IPS DF 4.7 (cell line): ENCODE data around the gene PDC.
"Not testable (repeated sequence)": the region's sequence is repeated elsewhere in the genome, so short reads cannot be mapped to it uniquely, and the experiment has no call there.

Experiments used
- DNase-seq: peaks from one replicate; pipeline ENCODE4 v3.0.0-alpha.2; 2013; ENCODE audit warnings: low spot score; ENCODE audit errors: extremely low read depth

Gene PDC

DNA sequence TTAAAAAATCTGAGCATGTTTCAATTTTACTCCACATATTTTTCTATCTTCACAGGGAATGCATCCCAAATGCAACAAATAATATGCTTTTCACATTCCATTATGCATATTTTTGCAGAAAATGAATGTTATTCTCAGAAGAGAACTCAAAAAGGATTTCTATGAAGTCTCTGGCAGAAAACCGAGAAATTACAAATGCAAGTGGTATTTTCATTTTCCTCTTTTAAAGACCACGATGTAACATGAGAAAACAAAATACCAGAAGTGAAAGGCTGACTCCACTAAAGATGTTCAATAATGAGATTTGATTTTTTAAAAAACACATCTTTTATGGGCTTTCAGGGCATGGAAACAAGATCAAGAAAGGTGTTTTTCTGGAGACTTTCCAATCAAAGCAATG lies 5.0 kb upstream of the PDC start:
- no peak for DNase-seq

DNA sequence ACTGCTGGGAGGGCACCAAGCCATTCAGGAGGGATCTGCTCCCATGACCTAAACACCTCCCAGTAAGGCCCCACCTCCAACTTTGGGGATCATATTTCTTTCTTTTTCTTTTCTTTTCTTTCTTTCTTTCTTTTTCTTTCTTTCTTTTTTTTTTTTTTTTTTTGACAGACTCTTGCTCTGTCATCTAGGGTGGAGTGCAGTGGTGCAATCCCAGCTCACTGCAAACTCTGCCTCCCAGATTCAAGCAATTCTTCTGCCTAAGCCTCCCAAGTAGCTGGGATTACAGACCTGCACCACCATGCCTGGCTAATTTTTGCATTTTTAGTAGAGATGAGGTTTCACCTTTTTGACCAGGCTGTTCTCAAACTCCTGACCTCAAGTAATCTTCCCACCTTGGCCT lies 4.6 kb upstream of the PDC start:
- not testable (repeated sequence) for DNase-seq

DNA sequence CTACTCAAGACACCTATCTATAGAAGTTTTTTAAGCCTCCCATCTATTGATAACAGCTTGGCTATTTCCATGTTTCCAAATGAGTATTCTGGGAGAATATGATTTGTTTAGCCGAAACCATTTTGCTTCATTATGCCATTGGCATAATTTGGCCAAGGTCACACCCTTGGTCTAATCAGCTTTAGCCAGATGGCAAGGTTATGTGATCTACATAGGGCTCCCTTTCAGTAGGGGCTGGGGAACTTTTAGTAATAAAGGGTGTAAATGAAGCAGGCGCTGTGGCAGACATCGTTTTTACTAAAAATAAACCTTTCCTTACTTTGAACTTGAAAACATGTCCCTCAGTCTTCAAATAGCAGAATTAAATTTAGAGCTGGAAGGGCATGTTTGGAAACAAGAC lies 3.0 kb upstream of the PDC start:
- DNase-seq: no peak

DNA sequence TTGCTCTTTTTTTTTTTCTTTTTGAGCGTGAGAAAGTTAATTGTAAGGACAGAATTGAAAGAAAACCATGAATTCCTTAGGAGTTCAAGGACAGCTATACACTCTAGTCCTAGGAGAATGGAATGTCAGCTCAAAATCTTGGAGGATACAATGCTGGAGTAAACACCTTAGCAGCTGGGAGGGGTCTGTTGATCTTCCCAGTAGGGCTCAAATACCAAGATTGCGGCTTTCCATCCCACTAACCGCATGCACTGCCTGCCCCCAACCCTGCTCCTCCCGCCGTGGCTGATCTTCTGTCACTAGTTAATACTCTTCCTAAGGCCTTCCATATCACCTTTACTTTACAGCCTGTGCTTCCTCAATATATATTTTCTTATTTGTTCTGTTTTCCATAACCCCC lies 2.6 kb upstream of the PDC start:
- DNase-seq: no peak

DNA sequence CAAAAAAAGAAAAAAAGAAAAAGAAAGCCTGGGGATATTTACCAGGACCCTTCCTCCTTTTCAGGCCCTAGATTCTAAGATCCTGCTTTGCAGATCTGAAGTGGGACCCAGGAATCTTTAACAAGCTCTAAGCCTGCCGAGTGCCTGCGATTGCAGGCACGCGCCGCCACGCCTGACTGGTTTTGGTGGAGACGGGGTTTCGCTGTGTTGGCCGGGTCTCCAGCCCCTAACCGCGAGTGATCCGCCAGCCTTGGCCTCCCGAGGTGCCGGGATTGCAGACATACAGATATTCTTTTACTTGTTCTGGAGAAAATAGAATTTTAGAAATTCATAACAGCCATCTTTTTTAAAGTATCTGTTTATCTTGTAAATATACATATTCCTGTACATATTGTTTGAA lies 1.8 kb downstream of the PDC start:
- DNase-seq: not testable (repeated sequence)

DNA sequence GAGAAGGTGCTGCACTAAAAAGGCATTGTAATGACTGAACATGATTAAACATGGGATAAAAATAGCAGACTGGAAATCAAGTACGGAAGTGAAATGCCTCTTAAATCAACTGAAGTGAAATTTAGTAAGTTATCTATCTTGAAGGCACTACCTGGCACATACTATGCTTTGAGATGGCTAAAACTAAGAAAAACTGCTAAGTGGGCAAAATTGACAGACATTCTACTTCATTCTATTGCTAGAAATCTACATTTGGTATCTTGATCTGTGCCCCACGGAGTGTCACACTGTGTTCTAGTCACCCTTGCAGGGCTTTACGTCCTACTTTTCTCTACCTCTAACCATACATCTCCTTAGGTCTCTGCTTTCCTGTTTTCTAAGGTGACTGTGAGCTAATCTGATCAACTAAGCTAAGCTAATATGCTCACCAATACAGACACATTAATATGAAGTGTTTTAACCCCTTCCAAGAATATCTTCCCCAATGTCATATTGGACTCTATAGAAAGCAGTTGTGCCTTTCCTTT lies 4.1 kb downstream of the PDC start:
- DNase-seq: no peak

DNA sequence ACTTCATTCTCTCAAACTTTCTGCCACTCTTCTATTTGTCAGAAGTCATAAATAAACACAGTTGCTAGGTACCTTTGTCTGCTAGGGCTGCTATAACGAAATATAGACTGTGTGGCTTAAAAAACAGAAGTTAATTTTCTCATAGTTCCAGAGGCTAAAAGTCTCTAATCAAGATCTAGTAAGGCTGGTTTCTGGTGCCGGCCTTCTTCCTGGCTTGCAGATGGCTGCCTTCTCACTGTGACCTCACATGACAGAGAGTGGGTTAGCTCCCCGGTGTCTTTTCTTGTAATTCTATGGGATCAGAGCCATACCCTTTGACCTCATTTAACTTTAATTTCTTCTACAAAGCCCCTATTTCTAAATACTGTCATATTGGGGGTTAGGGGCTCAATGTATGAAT lies 5.9 kb downstream of the PDC start:
- no peak for DNase-seq

DNA sequence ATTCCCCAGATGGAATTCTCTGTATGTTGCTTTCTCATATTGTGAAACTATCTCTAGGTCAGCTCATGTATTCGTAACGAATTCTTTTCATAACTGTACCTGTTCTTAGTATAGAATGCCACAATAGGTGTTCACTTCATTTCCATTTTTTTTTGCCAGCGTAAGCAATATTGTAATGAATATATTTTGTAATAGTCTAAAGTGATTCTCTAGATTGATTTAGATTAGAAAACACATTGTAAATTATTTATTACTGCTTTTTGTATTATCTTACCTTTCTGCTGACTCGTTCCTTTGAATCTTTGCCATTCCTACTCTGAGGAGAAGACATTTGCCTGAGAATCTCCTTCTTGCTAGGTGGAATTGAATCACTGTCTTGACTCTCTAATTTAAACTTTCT lies 14.8 kb downstream of the PDC start:
- no peak for DNase-seq

DNA sequence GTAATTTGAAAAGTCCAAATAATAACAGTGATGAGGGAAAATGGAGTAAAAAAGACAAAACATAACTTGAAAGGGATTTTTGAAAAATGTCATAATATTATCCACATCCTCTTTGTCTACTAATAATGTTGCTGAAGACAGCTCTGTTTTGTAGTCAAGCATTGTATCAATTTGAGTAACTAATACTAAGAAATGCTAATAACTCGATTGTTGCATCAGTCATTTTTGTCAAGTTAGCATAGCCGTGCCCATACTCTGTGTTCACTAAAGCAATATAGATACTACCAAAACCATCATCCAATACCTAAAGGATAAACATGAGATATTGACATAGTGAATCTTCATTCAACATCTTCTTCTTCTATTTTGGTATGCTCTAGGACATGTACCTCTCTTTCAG lies 17.3 kb downstream of the PDC start:
- no peak for DNase-seq

DNA sequence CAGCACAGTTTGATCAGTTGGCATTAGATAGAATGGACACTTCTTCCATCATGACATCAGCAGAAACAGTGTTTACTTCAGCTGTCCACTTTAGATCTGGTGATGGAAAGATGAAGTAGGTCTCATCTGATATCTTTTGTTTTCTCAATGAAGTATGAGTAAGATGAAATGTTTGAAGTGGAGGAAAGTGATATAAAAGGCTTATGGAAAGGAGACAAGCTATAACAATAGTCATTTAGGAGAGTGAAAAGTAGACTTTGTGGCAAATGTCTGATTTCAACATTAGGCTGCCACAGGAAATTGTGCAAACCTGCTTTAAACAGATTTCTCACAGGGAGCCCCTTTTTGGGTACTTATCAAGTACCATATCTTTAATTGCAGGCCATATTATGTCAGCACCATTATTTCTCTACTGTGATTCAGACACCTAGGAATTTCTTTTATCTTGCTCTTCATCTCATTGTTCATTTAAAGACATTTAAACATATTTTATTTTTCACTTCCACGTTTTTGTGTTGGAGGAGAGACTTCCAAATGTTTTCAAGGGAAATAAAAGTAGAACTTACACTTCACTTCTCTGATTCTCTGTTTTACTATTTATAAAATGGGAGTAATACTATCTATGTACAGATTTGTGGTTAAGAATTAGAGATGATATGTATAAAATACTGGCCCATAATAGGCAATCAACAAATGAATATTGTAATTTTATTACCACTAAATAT lies 18.1 kb downstream of the PDC start:
- DNase-seq: no peak

DNA sequence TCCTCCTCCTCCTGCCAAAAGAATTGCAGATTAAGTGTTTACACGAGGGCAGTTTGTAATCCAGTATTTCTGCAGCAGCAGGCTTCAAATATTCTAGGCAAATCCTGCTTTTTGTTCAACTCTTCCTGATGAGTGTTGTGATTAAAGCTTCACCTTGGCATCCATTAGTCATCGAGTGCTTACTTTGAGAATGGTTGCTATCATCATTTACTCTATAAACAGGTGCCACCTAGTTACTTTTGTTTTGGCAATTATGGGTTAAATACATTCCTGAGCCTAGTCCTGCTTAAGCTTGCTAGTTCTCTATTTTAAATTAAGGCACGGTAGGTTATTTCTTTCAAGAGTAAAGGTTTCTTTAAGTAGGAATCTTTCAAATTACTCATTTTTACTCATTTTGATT lies 20.3 kb downstream of the PDC start:
- no peak for DNase-seq

DNA sequence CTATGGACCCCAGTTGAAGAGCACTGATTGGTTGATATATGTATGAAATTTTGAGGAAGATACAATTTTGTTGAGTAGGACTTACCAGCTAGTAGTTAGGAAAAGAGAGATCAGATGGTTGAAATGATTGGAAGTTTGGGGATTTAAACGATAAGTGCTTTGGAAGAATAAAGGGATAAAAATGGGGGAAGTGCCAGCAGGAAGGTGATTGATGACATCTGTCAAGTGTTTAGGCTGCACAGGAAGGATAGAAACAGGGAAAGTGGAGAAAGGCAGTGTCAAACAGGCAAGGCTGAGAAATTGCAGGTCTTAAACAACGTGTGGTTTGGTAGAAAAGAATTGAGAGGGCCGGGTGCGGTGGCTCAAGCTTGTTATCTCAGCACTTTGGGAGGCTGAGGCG lies 22.3 kb downstream of the PDC start:
- no peak for DNase-seq

DNA sequence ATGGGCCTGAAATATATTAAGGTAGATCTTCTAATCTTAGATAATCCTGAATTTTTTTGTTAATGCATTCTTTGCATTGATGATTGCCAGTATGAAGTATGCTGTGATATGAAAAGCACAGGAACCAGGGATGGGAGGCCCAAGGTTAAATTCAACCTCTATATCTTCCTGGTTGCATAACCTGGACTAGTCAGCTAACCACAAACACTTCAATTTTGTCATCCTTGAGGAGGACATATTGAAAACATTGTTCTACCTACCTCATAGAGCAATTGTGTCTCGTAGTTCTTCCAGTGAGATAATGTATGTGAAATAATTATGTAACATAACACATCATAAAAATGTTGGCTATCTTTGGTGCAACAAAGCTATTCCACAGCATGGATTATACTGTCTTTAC lies 25.6 kb downstream of the PDC start:
- DNase-seq: no peak

DNA sequence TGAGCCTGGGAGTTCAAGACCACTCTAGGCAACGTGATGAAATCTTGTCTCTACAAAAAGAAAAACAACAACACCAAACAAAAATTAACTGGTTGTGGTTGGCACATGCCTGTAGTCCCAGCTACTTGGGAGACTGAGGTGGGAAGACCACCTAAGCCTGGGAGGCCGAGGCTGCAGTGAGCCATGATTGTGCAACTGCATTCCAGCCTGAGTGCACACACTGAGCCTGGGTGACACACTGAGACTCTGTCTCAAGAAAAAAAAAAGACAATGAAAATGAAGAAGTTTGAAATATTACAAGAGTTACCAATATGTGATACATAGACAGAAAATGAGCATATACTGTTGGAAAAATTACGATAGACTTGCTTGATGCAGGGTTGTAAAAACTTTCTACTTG lies 31.9 kb downstream of the PDC start:
- DNase-seq: no peak

DNA sequence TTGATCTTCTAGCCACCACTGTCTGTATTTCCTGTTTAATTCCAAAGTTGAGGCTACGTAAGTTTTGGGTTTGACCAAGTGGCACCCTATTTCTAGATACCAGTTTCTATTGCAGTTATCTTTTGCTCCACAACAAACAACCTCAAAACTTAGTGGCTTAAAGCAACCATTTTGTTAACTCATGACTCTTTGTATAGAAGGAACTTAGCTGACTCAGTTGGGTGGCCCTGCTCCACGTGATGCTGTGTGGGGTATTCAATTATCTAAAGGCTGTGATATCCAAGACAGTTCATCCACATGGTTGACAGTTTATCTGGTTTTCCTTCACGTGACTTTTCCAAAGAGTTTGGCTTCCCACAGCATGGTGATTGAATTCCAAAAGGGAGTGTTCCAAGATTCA lies 34.8 kb downstream of the PDC start:
- DNase-seq: no peak

DNA sequence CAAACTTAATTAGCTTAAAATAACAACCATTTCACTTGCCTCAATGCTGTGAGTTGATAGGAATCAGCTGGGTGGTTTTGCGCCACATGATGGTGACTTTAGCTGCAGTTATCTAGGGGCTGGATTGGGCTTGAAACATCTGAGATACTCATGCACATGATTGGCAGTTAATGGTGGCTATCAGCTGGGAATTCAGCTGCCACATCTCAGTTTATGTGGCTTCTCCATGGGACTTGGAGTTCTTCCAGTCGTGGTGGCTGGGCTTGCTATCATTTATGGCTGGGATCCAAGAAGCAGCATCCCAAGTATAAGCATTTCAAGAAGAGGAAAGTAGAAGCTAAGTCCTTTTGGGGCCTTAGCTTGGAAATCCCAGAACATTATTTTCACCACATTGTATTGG lies 36.4 kb downstream of the PDC start:
- no peak for DNase-seq

DNA sequence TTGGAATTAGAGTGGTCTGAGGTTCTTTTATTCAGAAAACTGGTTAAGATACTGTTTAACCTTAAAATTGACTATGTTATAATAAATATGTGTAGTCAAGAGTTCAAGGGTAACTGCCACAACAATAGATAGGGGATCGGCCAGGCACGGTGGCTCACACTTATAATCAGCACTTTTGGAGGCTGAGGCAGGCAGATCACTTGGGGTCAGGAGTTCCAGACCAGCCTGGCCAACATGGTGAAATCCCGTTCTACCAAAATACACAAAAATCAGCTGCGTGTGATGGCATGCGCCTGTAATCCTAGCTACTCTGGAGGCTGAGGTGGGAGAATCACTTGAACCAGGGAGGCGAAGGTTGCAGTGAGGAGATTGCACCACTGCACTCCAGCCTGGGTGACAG lies 39.5 kb downstream of the PDC start:
- DNase-seq: no peak

DNA sequence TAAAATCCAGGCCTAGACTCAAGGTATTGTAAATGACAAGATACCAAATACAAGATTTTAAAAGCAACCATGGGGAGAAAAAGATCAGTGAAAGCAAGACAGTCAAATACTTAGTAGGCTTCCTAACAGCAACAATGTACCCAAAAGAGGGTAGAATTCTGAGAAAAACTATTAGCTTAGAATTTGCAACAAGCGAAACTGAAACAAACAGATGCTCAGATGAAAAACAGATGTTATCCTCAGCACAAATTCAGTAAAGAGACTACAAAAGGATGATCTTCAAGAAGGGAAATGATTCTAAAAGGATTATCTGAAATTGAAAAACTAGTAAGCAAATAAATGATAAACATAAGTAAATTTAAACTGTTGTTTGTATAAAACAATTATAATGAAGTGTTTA lies 40.0 kb downstream of the PDC start:
- no peak for DNase-seq

DNA sequence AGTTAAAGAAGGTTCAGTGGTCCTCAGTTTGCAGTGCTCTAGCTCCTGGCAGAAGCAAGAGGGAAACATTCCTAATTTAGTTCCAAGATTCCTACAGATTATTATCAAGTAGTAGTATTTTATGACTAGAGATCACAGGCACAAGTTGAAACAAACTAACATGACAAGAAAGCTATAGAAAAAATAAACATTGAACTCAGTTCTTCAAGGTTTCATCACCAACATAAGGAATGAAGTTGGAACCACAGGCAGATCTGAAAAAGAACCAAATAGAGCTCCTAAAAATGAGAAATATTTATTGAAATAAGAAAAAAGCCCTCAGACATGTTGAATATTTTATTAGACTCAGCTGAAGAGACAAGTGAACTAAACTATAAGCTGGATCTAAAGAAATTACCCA lies 40.6 kb downstream of the PDC start:
- no peak for DNase-seq

DNA sequence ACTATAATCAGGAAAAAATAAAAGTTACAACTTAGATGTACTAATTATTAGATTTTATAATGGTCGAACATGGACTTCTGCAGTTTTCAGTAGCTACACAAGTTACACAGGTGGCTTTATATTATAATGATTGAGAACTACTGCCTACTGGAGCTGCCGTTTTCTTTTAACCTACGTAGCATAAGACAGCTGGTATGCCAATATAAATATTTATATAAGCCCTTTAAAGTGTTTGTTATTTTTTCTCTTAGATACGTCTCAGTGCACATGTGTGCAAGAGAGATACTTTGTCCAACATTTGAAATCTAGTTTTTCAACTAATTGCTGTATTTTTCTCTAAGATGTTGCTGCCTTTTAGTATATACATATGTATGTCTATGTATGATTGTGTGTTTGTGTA lies 42.4 kb downstream of the PDC start:
- DNase-seq: no peak

DNA sequence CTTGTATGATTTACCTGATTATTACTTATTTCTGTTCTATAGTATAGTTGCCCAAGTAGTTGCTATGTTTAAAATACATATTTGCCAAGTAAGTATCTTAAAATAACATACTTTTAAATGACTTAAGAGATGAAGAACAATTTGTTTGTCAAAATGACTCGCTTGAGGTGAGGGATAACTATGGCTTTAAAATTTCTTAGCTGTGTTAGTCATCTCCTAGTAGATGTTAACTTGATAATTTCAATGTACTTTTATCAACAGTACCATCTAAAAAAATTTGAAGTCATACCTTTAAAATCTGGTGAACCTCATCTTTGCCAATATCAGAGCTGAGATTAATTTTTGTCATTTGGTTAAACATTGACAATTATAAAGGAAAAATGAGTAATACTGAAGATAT lies 47.6 kb downstream of the PDC start:
- no peak for DNase-seq

DNA sequence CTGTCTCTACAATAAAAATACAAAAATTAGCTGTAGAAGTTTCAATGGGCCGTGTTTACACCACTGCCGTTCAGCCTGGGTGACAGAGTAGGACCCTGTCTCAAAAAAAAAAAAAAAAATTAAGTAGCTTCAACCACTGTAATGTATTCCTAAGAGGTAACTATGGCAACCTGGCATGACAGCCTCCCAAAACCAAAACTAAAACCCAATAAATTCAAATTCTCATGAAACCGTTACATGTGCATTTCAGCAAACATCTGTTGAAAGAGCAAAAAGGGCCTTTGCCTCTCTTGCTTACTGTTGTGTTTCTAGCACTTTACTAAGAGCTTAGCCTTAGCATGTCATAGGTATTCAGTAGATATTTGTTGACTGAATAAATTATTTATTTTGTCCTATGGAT lies 51.8 kb downstream of the PDC start:
- DNase-seq: no peak

DNA sequence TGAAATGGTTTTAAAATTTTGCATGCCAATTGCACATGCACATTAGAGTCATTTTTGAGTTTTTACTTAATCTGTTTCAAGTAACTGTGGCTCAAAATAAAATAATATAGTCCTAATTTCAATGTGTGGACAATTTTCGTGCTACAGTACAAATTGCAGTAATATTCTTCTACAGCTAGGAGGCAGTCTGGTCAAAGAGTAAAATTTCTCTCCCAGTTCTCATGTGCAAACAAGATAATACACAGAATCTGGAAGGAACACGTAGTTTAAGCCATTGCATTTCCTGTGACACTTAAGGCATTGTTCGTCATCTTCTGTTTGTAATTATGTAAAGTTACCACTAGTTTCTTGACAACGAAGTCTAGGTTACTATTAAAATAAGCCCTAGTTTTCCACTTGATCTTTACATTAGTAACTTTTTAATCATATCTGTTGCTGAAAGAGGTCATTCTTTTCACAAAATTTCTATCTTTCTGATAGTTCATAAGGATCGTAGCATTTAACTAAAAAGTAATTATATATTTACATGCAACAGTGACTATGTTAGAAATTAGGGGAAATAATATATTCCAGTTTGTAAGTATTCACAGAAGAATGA lies 56.4 kb downstream of the PDC start:
- no peak for DNase-seq
